SK-N-SH (cell line): ENCODE data around the gene ZFP36L1. TPM values are rescaled to one million over a fixed set of nuclear protein-coding genes. Genes with fewer than 3 reads are reported as not detected.

Experiments used
- CTCF ChIA-PET: fragments of 300-600, 350-600 bp; formaldehyde crosslinking; extraction: SDS; loops from one replicate; lab custom pipeline; 2021; lab: Yijun Ruan, JAX
- POLR2A ChIA-PET: fragments of 350-600 bp; sonication (Branson Sonifier 250); formaldehyde crosslinking; extraction: SDS; loops from one replicate; lab custom pipeline; 2020; ENCODE audit warnings: antibody characterized with exemption, inconsistent platforms; lab: Yijun Ruan, JAX
- DNase-seq: peaks from one replicate; pipeline ENCODE4 v3.0.0; 2012
- H2AFZ ChIP-seq: fragments of 200-600 bp; sonication (generic); 2 replicates; pipeline ENCODE4 v1.8.1; 2016; ENCODE audit warnings: antibody characterized with exemption, mild to moderate bottlenecking, low read depth
- H3F3A ChIP-seq: fragments of 200-600 bp; sonication (generic); replicated peaks from 2 replicates; pipeline ENCODE3; 2016; ENCODE audit warnings: antibody characterized with exemption, mild to moderate bottlenecking; ENCODE audit not compliant: insufficient read depth
- H3K27ac ChIP-seq, 2 experiments: fragments of 200-500 bp in 1 of 2; fragments of 200-600 bp in 1 of 2; sonication (Bioruptor generic) in 1 of 2; sonication (generic), shearing (Covaris generic) in 1 of 2; 2 replicates each; pipeline versions ENCODE4 v1.5.1 to v1.6.1; 2014 to 2016; ENCODE audit warnings: low read depth in 2 of 2, inconsistent platforms in 1 of 2, low read length in 1 of 2, mild to moderate bottlenecking in 1 of 2, mixed read lengths in 1 of 2
- H3K27me3 ChIP-seq: fragments of 200-600 bp; sonication (generic), shearing (Covaris generic); 2 replicates; pipeline ENCODE4 v1.6.1; 2016; ENCODE audit warnings: mixed run types; ENCODE audit not compliant: insufficient read depth
- H3K36me3 ChIP-seq, 2 experiments: fragments of 200-500 bp in 1 of 2; fragments of 200-600 bp in 1 of 2; sonication (Bioruptor generic) in 1 of 2; sonication (generic) in 1 of 2; replicated peaks in 1 of 2; 2 replicates each; pipeline versions ENCODE3 to v1.5.1; 2014 to 2016; ENCODE audit warnings: low read length in 1 of 2, mild to moderate bottlenecking in 1 of 2; ENCODE audit not compliant: insufficient read depth in 2 of 2, control insufficient read depth in 1 of 2
- H3K4me1 ChIP-seq, 2 experiments: fragments of 200-500 bp in 1 of 2; fragments of 200-600 bp in 1 of 2; sonication (Bioruptor generic) in 1 of 2; sonication (generic), shearing (Covaris generic) in 1 of 2; 2 replicates each; pipeline versions ENCODE4 v1.5.1 to v1.6.1; 2014 to 2016; ENCODE audit warnings: low read depth in 1 of 2, low read length in 1 of 2, mixed run types in 1 of 2; ENCODE audit not compliant: insufficient read depth in 2 of 2, control insufficient read depth in 1 of 2
- H3K4me2 ChIP-seq: fragments of 200-600 bp; sonication (generic), shearing (Covaris generic); 2 replicates; pipeline ENCODE4 v1.6.1; 2017; ENCODE audit warnings: mixed run types
- H3K4me3 ChIP-seq, 2 experiments: fragments of 200-500 bp in 1 of 2; fragments of 200-600 bp in 1 of 2; sonication (Bioruptor generic) in 1 of 2; sonication (generic), shearing (Covaris generic) in 1 of 2; 2 replicates each; pipeline versions ENCODE4 v1.5.1 to v1.8.1; 2014 to 2016; ENCODE audit warnings: low read depth in 2 of 2, inconsistent platforms in 1 of 2, low read length in 1 of 2, mild to moderate bottlenecking in 1 of 2, mixed read lengths in 1 of 2, moderate library complexity in 1 of 2
- H3K79me2 ChIP-seq: fragments of 200-600 bp; sonication (generic); 2 replicates; pipeline ENCODE4 v1.8.1; 2017; ENCODE audit warnings: mild to moderate bottlenecking; ENCODE audit not compliant: insufficient read depth
- H3K9ac ChIP-seq: fragments of 200-600 bp; sonication (generic); 2 replicates; pipeline ENCODE4 v1.6.1; 2017; ENCODE audit warnings: mixed run types
- H3K9me2 ChIP-seq: fragments of 200-600 bp; sonication (generic); 2 replicates; pipeline ENCODE4 v1.6.1; 2017; ENCODE audit warnings: mixed run types
- H3K9me3 ChIP-seq: fragments of 200-600 bp; sonication (generic); 2 replicates; pipeline ENCODE4 v1.6.1; 2017; ENCODE audit warnings: mixed run types, mild to moderate bottlenecking, moderate library complexity
- H4K20me1 ChIP-seq: fragments of 200-600 bp; sonication (generic); 2 replicates; pipeline ENCODE4 v1.6.1; 2017; ENCODE audit warnings: mild to moderate bottlenecking, mixed run types; ENCODE audit not compliant: insufficient read depth
- ELF1 ChIP-seq: IDR thresholded peaks from 2 replicates; pipeline ENCODE4 v1.4.0; 2012
- EP300 ChIP-seq, 2 experiments: IDR thresholded peaks; 2 replicates each; pipeline versions ENCODE4 v1.4.0 to v1.6.1; 2012; ENCODE audit warnings: borderline replicate concordance in 1 of 2, low read depth in 1 of 2, low read length in 1 of 2
- GABPA ChIP-seq: IDR thresholded peaks from 2 replicates; pipeline ENCODE4 v1.4.0; 2012; ENCODE audit warnings: low read depth, mild to moderate bottlenecking
- MXI1 ChIP-seq: IDR thresholded peaks from 2 replicates; pipeline ENCODE4 v1.6.1; 2012; ENCODE audit warnings: mild to moderate bottlenecking, low read depth, low read length, improper control_type of control experiment
- NFIC ChIP-seq: IDR thresholded peaks from 2 replicates; pipeline ENCODE4 v1.4.0; 2012; ENCODE audit warnings: borderline replicate concordance
- NRF1 ChIP-seq: IDR thresholded peaks from 2 replicates; pipeline ENCODE4 v1.6.1; 2012; ENCODE audit warnings: low read depth, mild to moderate bottlenecking, low read length
- RAD21 ChIP-seq: IDR thresholded peaks from 2 replicates; pipeline ENCODE4 v1.6.1; 2012; ENCODE audit warnings: mild to moderate bottlenecking, low read length
- RFX5 ChIP-seq: IDR thresholded peaks from 2 replicates; pipeline ENCODE4 v1.6.1; 2012; ENCODE audit warnings: mild to moderate bottlenecking, improper control_type of control experiment, low read length
- RXRA ChIP-seq: IDR thresholded peaks from 2 replicates; pipeline ENCODE4 v1.4.0; 2012; ENCODE audit warnings: low read depth, mild to moderate bottlenecking, borderline replicate concordance
- SIN3A ChIP-seq: IDR thresholded peaks from 2 replicates; pipeline ENCODE4 v1.6.1; 2012; ENCODE audit warnings: low read depth, mild to moderate bottlenecking, low read length, moderate library complexity, borderline replicate concordance
- SMC3 ChIP-seq: IDR thresholded peaks from 2 replicates; pipeline ENCODE4 v1.6.1; 2012; ENCODE audit warnings: low read depth, low read length, improper control_type of control experiment
- USF1 ChIP-seq: IDR thresholded peaks from 2 replicates; pipeline ENCODE4 v1.4.0; 2012; ENCODE audit warnings: low read depth, borderline replicate concordance
- WGBS: methylation state at CpG from one replicate; pipeline ENCODE4 v1.1.6; 2017; ENCODE audit warnings: low lambda C conversion rate; 5-methylcytosine and 5-hydroxymethylcytosine counted together
- polyA plus RNA-seq, 3 experiments: library from polyadenylated mRNA; depleted of rRNA; stranded (reverse); fragments of >200 nt; gene quantifications; 2 replicates each; pipeline ENCODE4 v1.2.3, GENCODE V29; 2012
- TF ChIP-seq, protein P1 (sequence below): fragments of 150-350 bp; IDR thresholded peaks from 2 replicates; pipeline ENCODE4 v1.6.1; 2017; ENCODE audit warnings: antibody characterized with exemption, low read length, low read depth, borderline replicate concordance
- TF ChIP-seq, protein P2 (sequence below): fragments of 200-600 bp; sonication (generic); IDR thresholded peaks from 2 replicates; pipeline ENCODE4 v1.6.1; 2017; ENCODE audit warnings: antibody characterized with exemption, mild to moderate bottlenecking, moderate library complexity
- TF ChIP-seq, protein P3 (sequence below): IDR thresholded peaks from 2 replicates; pipeline ENCODE4; 2012
- TF ChIP-seq, protein P4 (sequence below): IDR thresholded peaks from 2 replicates; pipeline ENCODE4 v1.6.1; 2012; ENCODE audit warnings: mild to moderate bottlenecking, low read depth, low read length, moderate library complexity

ZFP36L1 gene
- polyA plus RNA-seq, 1 of the 3 experiments (the other 2 are of a cell fraction) = 16.5 TPM

DNA sequence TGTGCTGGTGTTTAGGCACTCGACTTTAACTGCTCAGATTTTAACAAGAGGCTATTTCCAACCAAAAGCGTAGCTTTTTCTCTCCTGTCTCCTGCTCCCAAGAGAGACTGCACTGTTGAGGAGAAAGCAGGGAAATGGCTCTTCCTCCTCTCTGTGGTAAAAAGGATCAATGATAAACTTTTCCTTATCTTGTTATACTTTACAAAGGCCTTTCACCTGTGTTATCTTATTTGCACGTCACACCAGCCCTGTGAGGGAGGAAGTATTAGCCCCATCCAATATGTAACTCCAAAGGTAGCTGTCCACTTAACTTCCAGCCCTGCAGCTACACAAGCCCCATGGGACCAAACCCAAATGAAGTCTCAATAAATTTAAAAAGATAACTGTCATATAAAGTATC lies 32.9 kb upstream of the ZFP36L1 start:
- Histone ChIP-seq H3K27me3 (no peaks in the 10 kb centered on the region), H3F3A (peaks cover 4% of the 10 kb centered on the region), H3K9me3 (no peaks in the 10 kb centered on the region), H3K9ac (no peak overlapping the region), H3K27ac (no peak overlapping the region), H3K4me2 (no peak overlapping the region), H2AFZ (no peak overlapping the region), H3K79me2 (no peaks in the 10 kb centered on the region), H3K9me2 (no peaks in the 10 kb centered on the region), H3K4me1 (peaks cover 0 to 3% of the 10 kb centered on the region in 2 experiments; a peak in 1 of 4 replicates), H3K4me3 (no peak overlapping the region), H3K36me3 (no peaks in the 10 kb centered on the region), H4K20me1 (no peaks in the 10 kb centered on the region)
- 84% methylated on average over 3 of the region's 3 CpGs for WGBS
- TF ChIP-seq NFIC (no peak), RFX5 (no peak), SIN3A (no peak), MXI1 (no peak), SMC3 (no peak), RXRA (no peak), RAD21 (no peak), ELF1 (no peak), EP300 (IDR thresholded peaks at IDR 0.05; ENCODE audit: borderline replicate concordance in 1 of 2, low read depth in 1 of 2, low read length in 1 of 2) (no peak), GABPA (no peak), USF1 (no peak), NRF1 (no peak)
- TF ChIP-seq, protein P1, sequence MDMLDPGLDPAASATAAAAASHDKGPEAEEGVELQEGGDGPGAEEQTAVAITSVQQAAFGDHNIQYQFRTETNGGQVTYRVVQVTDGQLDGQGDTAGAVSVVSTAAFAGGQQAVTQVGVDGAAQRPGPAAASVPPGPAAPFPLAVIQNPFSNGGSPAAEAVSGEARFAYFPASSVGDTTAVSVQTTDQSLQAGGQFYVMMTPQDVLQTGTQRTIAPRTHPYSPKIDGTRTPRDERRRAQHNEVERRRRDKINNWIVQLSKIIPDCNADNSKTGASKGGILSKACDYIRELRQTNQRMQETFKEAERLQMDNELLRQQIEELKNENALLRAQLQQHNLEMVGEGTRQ = no peak
- TF ChIP-seq, protein P2, sequence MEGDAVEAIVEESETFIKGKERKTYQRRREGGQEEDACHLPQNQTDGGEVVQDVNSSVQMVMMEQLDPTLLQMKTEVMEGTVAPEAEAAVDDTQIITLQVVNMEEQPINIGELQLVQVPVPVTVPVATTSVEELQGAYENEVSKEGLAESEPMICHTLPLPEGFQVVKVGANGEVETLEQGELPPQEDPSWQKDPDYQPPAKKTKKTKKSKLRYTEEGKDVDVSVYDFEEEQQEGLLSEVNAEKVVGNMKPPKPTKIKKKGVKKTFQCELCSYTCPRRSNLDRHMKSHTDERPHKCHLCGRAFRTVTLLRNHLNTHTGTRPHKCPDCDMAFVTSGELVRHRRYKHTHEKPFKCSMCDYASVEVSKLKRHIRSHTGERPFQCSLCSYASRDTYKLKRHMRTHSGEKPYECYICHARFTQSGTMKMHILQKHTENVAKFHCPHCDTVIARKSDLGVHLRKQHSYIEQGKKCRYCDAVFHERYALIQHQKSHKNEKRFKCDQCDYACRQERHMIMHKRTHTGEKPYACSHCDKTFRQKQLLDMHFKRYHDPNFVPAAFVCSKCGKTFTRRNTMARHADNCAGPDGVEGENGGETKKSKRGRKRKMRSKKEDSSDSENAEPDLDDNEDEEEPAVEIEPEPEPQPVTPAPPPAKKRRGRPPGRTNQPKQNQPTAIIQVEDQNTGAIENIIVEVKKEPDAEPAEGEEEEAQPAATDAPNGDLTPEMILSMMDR = no peak
- TF ChIP-seq, protein P3, sequence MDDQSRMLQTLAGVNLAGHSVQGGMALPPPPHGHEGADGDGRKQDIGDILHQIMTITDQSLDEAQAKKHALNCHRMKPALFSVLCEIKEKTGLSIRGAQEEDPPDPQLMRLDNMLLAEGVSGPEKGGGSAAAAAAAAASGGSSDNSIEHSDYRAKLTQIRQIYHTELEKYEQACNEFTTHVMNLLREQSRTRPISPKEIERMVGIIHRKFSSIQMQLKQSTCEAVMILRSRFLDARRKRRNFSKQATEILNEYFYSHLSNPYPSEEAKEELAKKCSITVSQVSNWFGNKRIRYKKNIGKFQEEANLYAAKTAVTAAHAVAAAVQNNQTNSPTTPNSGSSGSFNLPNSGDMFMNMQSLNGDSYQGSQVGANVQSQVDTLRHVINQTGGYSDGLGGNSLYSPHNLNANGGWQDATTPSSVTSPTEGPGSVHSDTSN = no peak
- TF ChIP-seq, protein P4, sequence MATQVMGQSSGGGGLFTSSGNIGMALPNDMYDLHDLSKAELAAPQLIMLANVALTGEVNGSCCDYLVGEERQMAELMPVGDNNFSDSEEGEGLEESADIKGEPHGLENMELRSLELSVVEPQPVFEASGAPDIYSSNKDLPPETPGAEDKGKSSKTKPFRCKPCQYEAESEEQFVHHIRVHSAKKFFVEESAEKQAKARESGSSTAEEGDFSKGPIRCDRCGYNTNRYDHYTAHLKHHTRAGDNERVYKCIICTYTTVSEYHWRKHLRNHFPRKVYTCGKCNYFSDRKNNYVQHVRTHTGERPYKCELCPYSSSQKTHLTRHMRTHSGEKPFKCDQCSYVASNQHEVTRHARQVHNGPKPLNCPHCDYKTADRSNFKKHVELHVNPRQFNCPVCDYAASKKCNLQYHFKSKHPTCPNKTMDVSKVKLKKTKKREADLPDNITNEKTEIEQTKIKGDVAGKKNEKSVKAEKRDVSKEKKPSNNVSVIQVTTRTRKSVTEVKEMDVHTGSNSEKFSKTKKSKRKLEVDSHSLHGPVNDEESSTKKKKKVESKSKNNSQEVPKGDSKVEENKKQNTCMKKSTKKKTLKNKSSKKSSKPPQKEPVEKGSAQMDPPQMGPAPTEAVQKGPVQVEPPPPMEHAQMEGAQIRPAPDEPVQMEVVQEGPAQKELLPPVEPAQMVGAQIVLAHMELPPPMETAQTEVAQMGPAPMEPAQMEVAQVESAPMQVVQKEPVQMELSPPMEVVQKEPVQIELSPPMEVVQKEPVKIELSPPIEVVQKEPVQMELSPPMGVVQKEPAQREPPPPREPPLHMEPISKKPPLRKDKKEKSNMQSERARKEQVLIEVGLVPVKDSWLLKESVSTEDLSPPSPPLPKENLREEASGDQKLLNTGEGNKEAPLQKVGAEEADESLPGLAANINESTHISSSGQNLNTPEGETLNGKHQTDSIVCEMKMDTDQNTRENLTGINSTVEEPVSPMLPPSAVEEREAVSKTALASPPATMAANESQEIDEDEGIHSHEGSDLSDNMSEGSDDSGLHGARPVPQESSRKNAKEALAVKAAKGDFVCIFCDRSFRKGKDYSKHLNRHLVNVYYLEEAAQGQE = no peak
- DNase-seq = no peak
- POLR2A ChIA-PET = interaction anchor here (0.5 kb wide), 1 partner anchor 1173 kb away, joined by 3 read pairs; no protein-coding TSS in a partner anchor
- CTCF ChIA-PET = interaction anchor here (0.7 to 15.3 kb wide), 18 partner anchors 9 to 1121 kb away, joined by 3 to 232 read pairs (median 4); no protein-coding TSS in a partner anchor
